ENCODE data around the gene SLC38A8. TPM values are rescaled to one million over a fixed set of nuclear protein-coding genes. Genes with fewer than 3 reads are reported as not detected.

SLC38A8 gene
- total and polyA plus RNA-seq, 4 donors, result 0.08 to 1.0 (median 0.32) TPM

DNA sequence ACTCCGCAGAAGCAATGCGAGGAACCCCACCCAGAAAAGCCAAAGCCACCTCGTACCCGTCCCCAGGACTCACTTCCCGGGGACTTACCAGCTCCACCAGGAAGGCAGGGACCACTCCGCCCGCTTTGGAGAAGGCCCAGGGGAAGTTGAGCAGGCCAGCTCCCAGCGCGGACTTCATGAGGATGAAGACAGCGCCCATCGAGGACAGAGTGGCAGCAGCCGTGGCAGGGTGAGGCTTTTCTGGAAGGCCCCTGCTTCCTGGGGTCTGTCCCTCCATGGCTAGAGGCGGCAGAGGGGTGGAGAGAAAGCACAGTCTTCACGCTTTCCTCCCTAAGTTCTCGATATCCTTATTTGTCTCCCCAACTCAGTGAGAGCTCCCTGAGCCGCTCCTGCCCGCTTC lies 714 bp downstream of the SLC38A8 start:
- Histone ChIP-seq H3K9ac (ENCODE audit: low read depth in 1 of 2, low read length in 2 of 2) (no peak overlapping the region), H3K4me3 (ENCODE audit: low read depth in 1 of 3, low read length in 3 of 3) (no peak overlapping the region), H3K27me3 (ENCODE audit: control insufficient read depth in 4 of 4, insufficient read depth in 4 of 4, low read length in 3 of 4) (no peaks in the 10 kb centered on the region), H3K4me1 (ENCODE audit: control insufficient read depth in 4 of 4, insufficient read depth in 4 of 4, low read length in 3 of 4) (no peaks in the 10 kb centered on the region), H3K27ac (ENCODE audit: low read depth in 1 of 2, low read length in 2 of 2) (no peak overlapping the region), H3K9me3 (ENCODE audit: control insufficient read depth in 4 of 4, low read length in 3 of 4) (no peaks in the 10 kb centered on the region), H3K36me3 (ENCODE audit: control insufficient read depth in 4 of 4, insufficient read depth in 3 of 4, low read depth in 1 of 4, low read length in 3 of 4) (no peaks in the 10 kb centered on the region)
- WGBS, result 92% methylated on average over 17 of the region's 17 CpGs
- TF ChIP-seq EGR1 (IDR thresholded peaks at IDR 0.05; ENCODE audit: low read depth in 2 of 2) (no peak), FOXA2 (IDR thresholded peaks at IDR 0.05) (no peak), YY1 (IDR thresholded peaks at IDR 0.05) (no peak), HNF4G (IDR thresholded peaks at IDR 0.05) (no peak), RXRA (IDR thresholded peaks at IDR 0.05) (no peak)
- TF ChIP-seq, protein P1, sequence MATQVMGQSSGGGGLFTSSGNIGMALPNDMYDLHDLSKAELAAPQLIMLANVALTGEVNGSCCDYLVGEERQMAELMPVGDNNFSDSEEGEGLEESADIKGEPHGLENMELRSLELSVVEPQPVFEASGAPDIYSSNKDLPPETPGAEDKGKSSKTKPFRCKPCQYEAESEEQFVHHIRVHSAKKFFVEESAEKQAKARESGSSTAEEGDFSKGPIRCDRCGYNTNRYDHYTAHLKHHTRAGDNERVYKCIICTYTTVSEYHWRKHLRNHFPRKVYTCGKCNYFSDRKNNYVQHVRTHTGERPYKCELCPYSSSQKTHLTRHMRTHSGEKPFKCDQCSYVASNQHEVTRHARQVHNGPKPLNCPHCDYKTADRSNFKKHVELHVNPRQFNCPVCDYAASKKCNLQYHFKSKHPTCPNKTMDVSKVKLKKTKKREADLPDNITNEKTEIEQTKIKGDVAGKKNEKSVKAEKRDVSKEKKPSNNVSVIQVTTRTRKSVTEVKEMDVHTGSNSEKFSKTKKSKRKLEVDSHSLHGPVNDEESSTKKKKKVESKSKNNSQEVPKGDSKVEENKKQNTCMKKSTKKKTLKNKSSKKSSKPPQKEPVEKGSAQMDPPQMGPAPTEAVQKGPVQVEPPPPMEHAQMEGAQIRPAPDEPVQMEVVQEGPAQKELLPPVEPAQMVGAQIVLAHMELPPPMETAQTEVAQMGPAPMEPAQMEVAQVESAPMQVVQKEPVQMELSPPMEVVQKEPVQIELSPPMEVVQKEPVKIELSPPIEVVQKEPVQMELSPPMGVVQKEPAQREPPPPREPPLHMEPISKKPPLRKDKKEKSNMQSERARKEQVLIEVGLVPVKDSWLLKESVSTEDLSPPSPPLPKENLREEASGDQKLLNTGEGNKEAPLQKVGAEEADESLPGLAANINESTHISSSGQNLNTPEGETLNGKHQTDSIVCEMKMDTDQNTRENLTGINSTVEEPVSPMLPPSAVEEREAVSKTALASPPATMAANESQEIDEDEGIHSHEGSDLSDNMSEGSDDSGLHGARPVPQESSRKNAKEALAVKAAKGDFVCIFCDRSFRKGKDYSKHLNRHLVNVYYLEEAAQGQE (IDR thresholded peaks at IDR 0.05), result no peak
- TF ChIP-seq, protein P2, sequence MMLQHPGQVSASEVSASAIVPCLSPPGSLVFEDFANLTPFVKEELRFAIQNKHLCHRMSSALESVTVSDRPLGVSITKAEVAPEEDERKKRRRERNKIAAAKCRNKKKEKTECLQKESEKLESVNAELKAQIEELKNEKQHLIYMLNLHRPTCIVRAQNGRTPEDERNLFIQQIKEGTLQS (IDR thresholded peaks at IDR 0.05), result no peak
- TF ChIP-seq, protein P3, sequence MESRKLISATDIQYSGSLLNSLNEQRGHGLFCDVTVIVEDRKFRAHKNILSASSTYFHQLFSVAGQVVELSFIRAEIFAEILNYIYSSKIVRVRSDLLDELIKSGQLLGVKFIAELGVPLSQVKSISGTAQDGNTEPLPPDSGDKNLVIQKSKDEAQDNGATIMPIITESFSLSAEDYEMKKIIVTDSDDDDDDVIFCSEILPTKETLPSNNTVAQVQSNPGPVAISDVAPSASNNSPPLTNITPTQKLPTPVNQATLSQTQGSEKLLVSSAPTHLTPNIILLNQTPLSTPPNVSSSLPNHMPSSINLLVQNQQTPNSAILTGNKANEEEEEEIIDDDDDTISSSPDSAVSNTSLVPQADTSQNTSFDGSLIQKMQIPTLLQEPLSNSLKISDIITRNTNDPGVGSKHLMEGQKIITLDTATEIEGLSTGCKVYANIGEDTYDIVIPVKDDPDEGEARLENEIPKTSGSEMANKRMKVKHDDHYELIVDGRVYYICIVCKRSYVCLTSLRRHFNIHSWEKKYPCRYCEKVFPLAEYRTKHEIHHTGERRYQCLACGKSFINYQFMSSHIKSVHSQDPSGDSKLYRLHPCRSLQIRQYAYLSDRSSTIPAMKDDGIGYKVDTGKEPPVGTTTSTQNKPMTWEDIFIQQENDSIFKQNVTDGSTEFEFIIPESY (IDR thresholded peaks at IDR 0.05), result no peak
- DNase-seq (ENCODE audit: low spot score), result no peak

DNA sequence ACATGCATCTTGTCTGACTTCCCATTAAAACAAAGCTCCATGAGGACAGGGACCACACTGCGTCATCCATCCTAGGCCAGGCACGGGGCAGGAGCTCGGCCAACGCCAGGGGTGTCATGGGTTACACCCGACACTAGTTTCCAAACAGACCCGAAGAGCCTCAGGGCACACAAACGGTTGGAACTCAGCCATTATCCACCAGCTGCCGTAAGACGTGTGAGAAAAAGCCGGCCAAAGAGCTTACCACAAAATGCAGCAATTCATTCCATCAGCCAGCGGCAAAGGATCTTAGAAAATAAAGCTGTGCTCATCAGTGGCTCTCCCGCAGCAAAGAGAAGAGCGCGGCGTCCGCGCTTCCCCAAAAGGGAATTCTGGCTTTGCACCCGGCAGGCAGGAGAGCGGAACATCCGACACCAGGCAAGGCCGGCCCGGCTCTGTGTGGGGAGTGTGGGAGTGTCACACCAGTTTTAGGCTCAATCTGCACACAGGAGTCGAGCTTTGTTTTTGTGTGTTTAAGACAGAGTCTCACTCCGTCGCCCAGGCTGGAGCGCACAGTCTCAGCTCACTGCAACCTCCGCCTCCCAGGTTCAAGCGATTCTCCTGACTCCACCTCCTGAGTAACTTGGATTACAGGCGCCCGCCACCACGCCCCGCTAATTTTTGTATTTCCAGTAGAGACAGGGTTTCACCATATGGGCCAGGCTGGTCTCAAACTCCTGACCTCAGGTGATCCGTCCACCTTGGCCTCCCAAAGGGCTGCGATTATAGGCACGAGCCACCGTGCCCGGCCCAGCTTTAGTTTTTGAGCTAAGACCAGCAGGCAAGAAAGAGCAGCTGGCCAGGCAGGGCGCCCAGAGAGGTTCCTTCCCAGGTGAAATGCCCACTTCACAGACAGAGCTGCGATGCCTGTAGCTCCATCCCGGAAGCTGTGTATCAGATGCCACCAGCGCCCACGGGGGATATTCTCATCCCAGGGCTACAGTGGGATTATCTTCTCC lies 1.5 kb downstream of the SLC38A8 start:
- TF ChIP-seq, protein P4, sequence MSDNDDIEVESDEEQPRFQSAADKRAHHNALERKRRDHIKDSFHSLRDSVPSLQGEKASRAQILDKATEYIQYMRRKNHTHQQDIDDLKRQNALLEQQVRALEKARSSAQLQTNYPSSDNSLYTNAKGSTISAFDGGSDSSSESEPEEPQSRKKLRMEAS (IDR thresholded peaks at IDR 0.05), result no peak
- TF ChIP-seq TAF1 (conservative IDR thresholded peaks at IDR 0.05), result no peak
- TF ChIP-seq YY1 (IDR thresholded peaks at IDR 0.05), result no peak
- no peak for TF ChIP-seq HNF4A (conservative IDR thresholded peaks at IDR 0.05)
- H3K27ac ChIP-seq (ENCODE audit: low read depth in 1 of 2, low read length in 2 of 2), result no peak overlapping the region
- WGBS, result 87% methylated on average over 42 of the region's 42 CpGs
- no peaks in the 10 kb centered on the region for H3K4me1 ChIP-seq (ENCODE audit: control insufficient read depth in 4 of 4, insufficient read depth in 4 of 4, low read length in 3 of 4)
- no peak overlapping the region for H3K9ac ChIP-seq (ENCODE audit: low read depth in 1 of 2, low read length in 2 of 2)
- H3K9me3 ChIP-seq (ENCODE audit: control insufficient read depth in 4 of 4, low read length in 3 of 4), result peaks cover 0 to 2% (median 0%) of the 10 kb centered on the region in 4 donors
- no peak overlapping the region for H3K4me3 ChIP-seq (ENCODE audit: low read depth in 1 of 3, low read length in 3 of 3)
- no peaks in the 10 kb centered on the region for H3K36me3 ChIP-seq (ENCODE audit: control insufficient read depth in 4 of 4, insufficient read depth in 3 of 4, low read depth in 1 of 4, low read length in 3 of 4)
- H3K27me3 ChIP-seq (ENCODE audit: control insufficient read depth in 4 of 4, insufficient read depth in 4 of 4, low read length in 3 of 4), result no peaks in the 10 kb centered on the region
- DNase-seq (ENCODE audit: low spot score), result no peak

Measured in liver (tissue), 9 donors.